HEK293 (cell line): ENCODE results near the gene MERTK.

Experiments
- CTCF ChIA-PET: fragments of 350-600 bp; formaldehyde crosslinking; extraction: SDS; loops from one replicate; lab custom pipeline; 2021; ENCODE audit warnings: antibody characterized with exemption; lab: Yijun Ruan, JAX
- POLR2A ChIA-PET: fragments of 300-600 bp; formaldehyde crosslinking; extraction: SDS; loops from one replicate; lab custom pipeline; 2020; ENCODE audit warnings: antibody characterized with exemption, inconsistent platforms; lab: Yijun Ruan, JAX
- H3K27ac ChIP-seq: fragments of 200-500 bp; sonication (Bioruptor generic); 2 replicates; pipeline ENCODE4 v1.5.1; 2014; ENCODE audit warnings: low read depth, low read length, control low read depth, inconsistent platforms; ENCODE audit errors: extremely low read depth
- H3K36me3 ChIP-seq, 2 experiments: fragments of 200-500 bp in 1 of 2; sonication (Bioruptor generic) in 1 of 2; 1 replicate in 1 of 2; 2 replicates in 1 of 2; pipeline ENCODE4 v1.5.1; 2014 to 2017; ENCODE audit warnings: inconsistent platforms in 2 of 2, low read length in 2 of 2; ENCODE audit not compliant: control insufficient read depth in 2 of 2, insufficient read depth in 1 of 2
- H3K4me1 ChIP-seq: fragments of 200-500 bp; sonication (Bioruptor generic); 2 replicates; pipeline ENCODE4 v1.5.1; 2014; ENCODE audit warnings: mild to moderate bottlenecking, low read length, inconsistent platforms; ENCODE audit not compliant: control insufficient read depth, insufficient read depth
- H3K4me3 ChIP-seq: 2 replicates; pipeline ENCODE4 v1.5.1; 2011; ENCODE audit warnings: low read depth, mild to moderate bottlenecking, control low read depth, low read length, moderate library complexity
- H3K9me3 ChIP-seq: fragments of 200-500 bp; sonication (Bioruptor generic); 2 replicates; pipeline ENCODE4 v1.5.1; 2014; ENCODE audit warnings: low read depth, low read length, inconsistent platforms; ENCODE audit not compliant: control insufficient read depth, insufficient read depth
- GFI1B ChIP-seq: fragments of 450-650 bp; formaldehyde crosslinking; IDR thresholded peaks from 2 replicates; pipeline ENCODE4 v1.5.1; 2016; ENCODE audit warnings: missing biosample characterization, missing genetic modification characterization
- IKZF3 ChIP-seq: fragments of 450-650 bp; IDR thresholded peaks from 2 replicates; pipeline ENCODE4 v1.5.0; 2018; ENCODE audit warnings: missing biosample characterization, mild to moderate bottlenecking, missing genetic modification characterization, moderate library complexity
- KLF1 ChIP-seq: fragments of 450-650 bp; formaldehyde crosslinking; IDR thresholded peaks from 2 replicates; pipeline ENCODE4 v1.5.1; 2016; ENCODE audit warnings: missing biosample characterization, missing genetic modification characterization
- KLF16 ChIP-seq: fragments of 450-650 bp; formaldehyde crosslinking; IDR thresholded peaks from 2 replicates; pipeline ENCODE4 v1.5.1; 2017; ENCODE audit warnings: missing biosample characterization, missing genetic modification characterization
- KLF9 ChIP-seq: fragments of 450-650 bp; formaldehyde crosslinking; IDR thresholded peaks from 2 replicates; pipeline ENCODE4 v1.5.1; 2016; ENCODE audit warnings: missing biosample characterization, missing genetic modification characterization, low read depth
- SCRT1 ChIP-seq: fragments of 450-650 bp; formaldehyde crosslinking; IDR thresholded peaks from 2 replicates; pipeline ENCODE4 v1.5.1; 2016; ENCODE audit warnings: missing biosample characterization, missing genetic modification characterization, borderline replicate concordance
- ZFP37 ChIP-seq: fragments of 450-650 bp; formaldehyde crosslinking; IDR thresholded peaks from 2 replicates; pipeline ENCODE4 v1.5.1; 2016; ENCODE audit warnings: missing biosample characterization, missing genetic modification characterization
- ZFP41 ChIP-seq: fragments of 450-650 bp; formaldehyde crosslinking; IDR thresholded peaks from 2 replicates; pipeline ENCODE4 v1.5.1; 2016; ENCODE audit warnings: missing biosample characterization, missing genetic modification characterization, borderline replicate concordance
- ZIC2 ChIP-seq: fragments of 450-650 bp; formaldehyde crosslinking; IDR thresholded peaks from 2 replicates; pipeline ENCODE4 v1.5.1; 2016; ENCODE audit warnings: missing biosample characterization, missing genetic modification characterization
- ZNF112 ChIP-seq: fragments of 450-650 bp; formaldehyde crosslinking; IDR thresholded peaks from 2 replicates; pipeline ENCODE4 v1.5.0; 2017; ENCODE audit warnings: missing biosample characterization, missing genetic modification characterization
- ZNF121 ChIP-seq: fragments of 450-650 bp; formaldehyde crosslinking; IDR thresholded peaks from 2 replicates; pipeline ENCODE4 v1.5.1; 2016; ENCODE audit warnings: missing biosample characterization, missing genetic modification characterization
- ZNF138 ChIP-seq: fragments of 450-650 bp; formaldehyde crosslinking; IDR thresholded peaks from 2 replicates; pipeline ENCODE4 v1.5.1; 2016; ENCODE audit warnings: missing biosample characterization, missing genetic modification characterization, borderline replicate concordance
- ZNF202 ChIP-seq: fragments of 450-650 bp; formaldehyde crosslinking; IDR thresholded peaks from 2 replicates; pipeline ENCODE4 v1.5.1; 2016; ENCODE audit warnings: missing biosample characterization, missing genetic modification characterization, borderline replicate concordance
- ZNF214 ChIP-seq: fragments of 450-650 bp; formaldehyde crosslinking; IDR thresholded peaks from 2 replicates; pipeline ENCODE4 v1.5.1; 2017; ENCODE audit warnings: missing biosample characterization, mild to moderate bottlenecking, missing genetic modification characterization, borderline replicate concordance
- ZNF24 ChIP-seq: fragments of 450-650 bp; formaldehyde crosslinking; IDR thresholded peaks from 2 replicates; pipeline ENCODE4 v1.5.1; 2016; ENCODE audit warnings: missing biosample characterization, missing genetic modification characterization
- ZNF248 ChIP-seq: fragments of 450-650 bp; formaldehyde crosslinking; IDR thresholded peaks from 2 replicates; pipeline ENCODE4 v1.5.1; 2017; ENCODE audit warnings: missing biosample characterization, missing genetic modification characterization
- ZNF416 ChIP-seq: fragments of 450-650 bp; formaldehyde crosslinking; IDR thresholded peaks from 2 replicates; pipeline ENCODE4 v1.5.1; 2016; ENCODE audit warnings: missing biosample characterization, missing genetic modification characterization
- ZNF544 ChIP-seq: fragments of 450-650 bp; formaldehyde crosslinking; IDR thresholded peaks from 2 replicates; pipeline ENCODE4 v1.5.0; 2017; ENCODE audit warnings: missing biosample characterization, missing genetic modification characterization
- ZNF776 ChIP-seq: fragments of 450-650 bp; formaldehyde crosslinking; IDR thresholded peaks from 2 replicates; pipeline ENCODE4 v1.5.0; 2017; ENCODE audit warnings: missing biosample characterization, missing genetic modification characterization, borderline replicate concordance
- ZNF785 ChIP-seq: fragments of 450-650 bp; formaldehyde crosslinking; IDR thresholded peaks from 2 replicates; pipeline ENCODE4 v1.5.1; 2016; ENCODE audit warnings: missing biosample characterization, missing genetic modification characterization
- ZSCAN16 ChIP-seq: fragments of 450-650 bp; formaldehyde crosslinking; IDR thresholded peaks from 2 replicates; pipeline ENCODE4 v1.5.1; 2016; ENCODE audit warnings: missing biosample characterization, missing genetic modification characterization
- TF ChIP-seq, protein P1 (sequence below): fragments of 450-650 bp; formaldehyde crosslinking; IDR thresholded peaks from 2 replicates; pipeline ENCODE4 v1.5.1; 2017; ENCODE audit warnings: missing biosample characterization, missing genetic modification characterization
- TF ChIP-seq, protein P2 (sequence below): fragments of 450-650 bp; formaldehyde crosslinking; IDR thresholded peaks from 2 replicates; pipeline ENCODE4 v1.5.1; 2016; ENCODE audit warnings: missing biosample characterization, missing genetic modification characterization
- TF ChIP-seq, protein P3 (sequence below): fragments of 450-650 bp; formaldehyde crosslinking; IDR thresholded peaks from 2 replicates; pipeline ENCODE4 v1.5.1; 2017; ENCODE audit warnings: missing biosample characterization, missing genetic modification characterization
- TF ChIP-seq, protein P4 (sequence below): fragments of 450-650 bp; formaldehyde crosslinking; IDR thresholded peaks from 2 replicates; pipeline ENCODE4 v1.5.1; 2016; ENCODE audit warnings: missing biosample characterization, missing genetic modification characterization
- TF ChIP-seq, protein P5 (sequence below): fragments of 450-650 bp; formaldehyde crosslinking; IDR thresholded peaks from 2 replicates; pipeline ENCODE4 v1.5.1; 2016; ENCODE audit warnings: missing biosample characterization, missing genetic modification characterization

Gene MERTK

DNA sequence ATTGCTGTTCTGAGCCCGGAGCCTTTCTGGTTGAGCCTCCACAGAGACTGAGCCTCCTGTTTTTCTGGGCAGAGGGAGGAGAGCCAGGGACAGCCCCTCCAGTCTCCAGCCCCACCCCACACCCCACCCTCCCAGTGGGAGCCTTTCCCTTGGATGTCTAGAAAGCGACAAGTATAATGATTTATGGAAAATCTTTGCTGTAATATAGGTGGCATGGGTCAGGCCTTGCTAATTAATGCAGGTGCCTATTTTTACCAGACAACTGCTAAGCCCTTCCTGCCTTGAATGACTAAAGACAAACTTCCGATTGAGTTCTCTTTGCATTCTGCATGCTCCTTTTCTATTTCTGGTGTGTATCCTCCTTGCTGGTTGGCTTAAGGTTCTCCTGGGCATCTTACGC is 43.1 kb downstream of the MERTK start:
- POLR2A ChIA-PET = no interaction called here
- Histone ChIP-seq H3K27ac (no peak overlapping the region), H3K9me3 (no peaks in the 10 kb centered on the region), H3K4me1 (no peaks in the 10 kb centered on the region; the same call in 1 of the 2 replicates)
- CTCF ChIA-PET = no interaction called here
- TF ChIP-seq ZNF544 (tag by site-specific recombination) (no peak), ZFP41 (tag by site-specific recombination) (no peak), GFI1B (tag by site-specific recombination) (no peak), ZNF785 (tag by site-specific recombination) (no peak), ZNF214 (no peak), ZNF202 (tag by site-specific recombination) (no peak), ZNF248 (no peak), ZNF112 (tag by site-specific recombination) (no peak), ZFP37 (no peak)
- TF ChIP-seq, protein P1, sequence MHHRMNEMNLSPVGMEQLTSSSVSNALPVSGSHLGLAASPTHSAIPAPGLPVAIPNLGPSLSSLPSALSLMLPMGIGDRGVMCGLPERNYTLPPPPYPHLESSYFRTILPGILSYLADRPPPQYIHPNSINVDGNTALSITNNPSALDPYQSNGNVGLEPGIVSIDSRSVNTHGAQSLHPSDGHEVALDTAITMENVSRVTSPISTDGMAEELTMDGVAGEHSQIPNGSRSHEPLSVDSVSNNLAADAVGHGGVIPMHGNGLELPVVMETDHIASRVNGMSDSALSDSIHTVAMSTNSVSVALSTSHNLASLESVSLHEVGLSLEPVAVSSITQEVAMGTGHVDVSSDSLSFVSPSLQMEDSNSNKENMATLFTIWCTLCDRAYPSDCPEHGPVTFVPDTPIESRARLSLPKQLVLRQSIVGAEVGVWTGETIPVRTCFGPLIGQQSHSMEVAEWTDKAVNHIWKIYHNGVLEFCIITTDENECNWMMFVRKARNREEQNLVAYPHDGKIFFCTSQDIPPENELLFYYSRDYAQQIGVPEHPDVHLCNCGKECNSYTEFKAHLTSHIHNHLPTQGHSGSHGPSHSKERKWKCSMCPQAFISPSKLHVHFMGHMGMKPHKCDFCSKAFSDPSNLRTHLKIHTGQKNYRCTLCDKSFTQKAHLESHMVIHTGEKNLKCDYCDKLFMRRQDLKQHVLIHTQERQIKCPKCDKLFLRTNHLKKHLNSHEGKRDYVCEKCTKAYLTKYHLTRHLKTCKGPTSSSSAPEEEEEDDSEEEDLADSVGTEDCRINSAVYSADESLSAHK (tag by site-specific recombination) = no peak
- TF ChIP-seq, protein P2, sequence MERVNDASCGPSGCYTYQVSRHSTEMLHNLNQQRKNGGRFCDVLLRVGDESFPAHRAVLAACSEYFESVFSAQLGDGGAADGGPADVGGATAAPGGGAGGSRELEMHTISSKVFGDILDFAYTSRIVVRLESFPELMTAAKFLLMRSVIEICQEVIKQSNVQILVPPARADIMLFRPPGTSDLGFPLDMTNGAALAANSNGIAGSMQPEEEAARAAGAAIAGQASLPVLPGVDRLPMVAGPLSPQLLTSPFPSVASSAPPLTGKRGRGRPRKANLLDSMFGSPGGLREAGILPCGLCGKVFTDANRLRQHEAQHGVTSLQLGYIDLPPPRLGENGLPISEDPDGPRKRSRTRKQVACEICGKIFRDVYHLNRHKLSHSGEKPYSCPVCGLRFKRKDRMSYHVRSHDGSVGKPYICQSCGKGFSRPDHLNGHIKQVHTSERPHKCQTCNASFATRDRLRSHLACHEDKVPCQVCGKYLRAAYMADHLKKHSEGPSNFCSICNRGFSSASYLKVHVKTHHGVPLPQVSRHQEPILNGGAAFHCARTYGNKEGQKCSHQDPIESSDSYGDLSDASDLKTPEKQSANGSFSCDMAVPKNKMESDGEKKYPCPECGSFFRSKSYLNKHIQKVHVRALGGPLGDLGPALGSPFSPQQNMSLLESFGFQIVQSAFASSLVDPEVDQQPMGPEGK = no peak
- TF ChIP-seq, all 188 proteins: peak for 0
- Histone ChIP-seq H3K4me3 (no peak overlapping the region), H3K36me3 (peaks cover 0 to 8% of the 10 kb centered on the region in 2 experiments; a peak in 2 of 3 replicates)

DNA sequence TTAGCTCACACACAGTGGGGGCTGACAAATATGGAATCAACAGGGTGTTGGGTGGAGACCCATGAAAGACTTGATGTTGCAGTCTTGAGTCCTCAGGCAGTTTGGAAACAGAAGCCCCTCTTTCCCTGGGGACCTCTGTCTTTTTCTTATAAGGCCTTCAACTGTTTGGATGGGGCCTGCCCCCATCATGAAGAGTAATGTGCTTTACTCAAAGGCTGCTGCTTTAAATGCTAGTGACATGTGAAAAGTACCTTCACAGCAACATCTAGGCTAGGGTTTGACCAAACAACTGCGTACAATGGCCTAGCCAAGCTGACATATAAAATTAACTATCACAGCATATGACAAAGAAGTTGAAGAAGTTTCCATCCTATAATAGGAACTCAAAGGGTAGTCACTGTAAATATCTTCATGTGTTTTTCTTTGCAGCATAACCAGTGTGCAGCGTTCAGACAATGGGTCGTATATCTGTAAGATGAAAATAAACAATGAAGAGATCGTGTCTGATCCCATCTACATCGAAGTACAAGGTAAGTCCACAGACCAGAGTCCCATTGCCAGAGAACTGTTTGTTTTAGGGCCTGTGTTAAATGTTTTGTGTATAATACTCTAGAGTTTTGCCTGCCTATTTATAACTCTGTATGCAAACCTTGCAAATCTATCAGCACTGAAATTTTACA is 46.3 kb downstream of the MERTK start:
- POLR2A ChIA-PET = no interaction called here
- H3K4me1 ChIP-seq = no peaks in the 10 kb centered on the region; the same call in 1 of the 2 replicates
- no peak overlapping the region for H3K27ac ChIP-seq
- TF ChIP-seq IKZF3 (tag by site-specific recombination) (no peak), KLF16 (tag by site-specific recombination) (no peak), ZSCAN16 (tag by site-specific recombination) (no peak), KLF9 (no peak), KLF1 (no peak), SCRT1 (tag by site-specific recombination) (no peak), ZNF138 (tag by site-specific recombination) (no peak), ZNF121 (tag by site-specific recombination) (no peak), ZNF416 (tag by site-specific recombination) (no peak), ZNF776 (tag by site-specific recombination) (no peak), ZNF24 (tag by site-specific recombination) (no peak), ZIC2 (tag by site-specific recombination) (no peak)
- TF ChIP-seq, protein P3, sequence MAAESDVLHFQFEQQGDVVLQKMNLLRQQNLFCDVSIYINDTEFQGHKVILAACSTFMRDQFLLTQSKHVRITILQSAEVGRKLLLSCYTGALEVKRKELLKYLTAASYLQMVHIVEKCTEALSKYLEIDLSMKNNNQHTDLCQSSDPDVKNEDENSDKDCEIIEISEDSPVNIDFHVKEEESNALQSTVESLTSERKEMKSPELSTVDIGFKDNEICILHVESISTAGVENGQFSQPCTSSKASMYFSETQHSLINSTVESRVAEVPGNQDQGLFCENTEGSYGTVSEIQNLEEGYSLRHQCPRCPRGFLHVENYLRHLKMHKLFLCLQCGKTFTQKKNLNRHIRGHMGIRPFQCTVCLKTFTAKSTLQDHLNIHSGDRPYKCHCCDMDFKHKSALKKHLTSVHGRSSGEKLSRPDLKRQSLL = no peak
- TF ChIP-seq, protein P4, sequence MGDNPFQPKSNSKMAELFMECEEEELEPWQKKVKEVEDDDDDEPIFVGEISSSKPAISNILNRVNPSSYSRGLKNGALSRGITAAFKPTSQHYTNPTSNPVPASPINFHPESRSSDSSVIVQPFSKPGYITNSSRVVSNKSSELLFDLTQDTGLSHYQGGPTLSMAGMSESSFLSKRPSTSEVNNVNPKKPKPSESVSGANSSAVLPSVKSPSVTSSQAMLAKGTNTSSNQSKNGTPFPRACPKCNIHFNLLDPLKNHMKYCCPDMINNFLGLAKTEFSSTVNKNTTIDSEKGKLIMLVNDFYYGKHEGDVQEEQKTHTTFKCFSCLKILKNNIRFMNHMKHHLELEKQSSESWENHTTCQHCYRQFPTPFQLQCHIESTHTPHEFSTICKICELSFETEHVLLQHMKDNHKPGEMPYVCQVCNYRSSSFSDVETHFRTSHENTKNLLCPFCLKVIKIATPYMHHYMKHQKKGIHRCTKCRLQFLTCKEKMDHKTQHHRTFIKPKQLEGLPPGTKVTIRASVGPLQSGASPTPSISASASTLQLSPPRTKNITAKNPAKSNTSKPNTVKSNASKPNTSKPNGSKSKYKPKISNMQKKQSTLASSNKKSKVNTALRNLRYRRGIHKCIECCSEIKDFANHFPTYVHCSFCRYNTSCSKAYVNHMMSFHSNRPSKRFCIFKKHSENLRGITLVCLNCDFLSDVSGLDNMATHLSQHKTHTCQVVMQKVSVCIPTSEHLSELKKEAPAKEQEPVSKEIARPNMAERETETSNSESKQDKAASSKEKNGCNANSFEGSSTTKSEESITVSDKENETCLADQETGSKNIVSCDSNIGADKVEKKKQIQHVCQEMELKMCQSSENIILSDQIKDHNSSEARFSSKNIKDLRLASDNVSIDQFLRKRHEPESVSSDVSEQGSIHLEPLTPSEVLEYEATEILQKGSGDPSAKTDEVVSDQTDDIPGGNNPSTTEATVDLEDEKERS (tag by site-specific recombination) = no peak
- TF ChIP-seq, protein P5, sequence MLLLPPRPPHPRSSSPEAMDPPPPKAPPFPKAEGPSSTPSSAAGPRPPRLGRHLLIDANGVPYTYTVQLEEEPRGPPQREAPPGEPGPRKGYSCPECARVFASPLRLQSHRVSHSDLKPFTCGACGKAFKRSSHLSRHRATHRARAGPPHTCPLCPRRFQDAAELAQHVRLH (tag by site-specific recombination) = no peak

More for the DNA sequence above, 46.3 kb downstream of the MERTK start:
- H3K9me3 ChIP-seq = no peaks in the 10 kb centered on the region
- no peak overlapping the region for H3K4me3 ChIP-seq
- CTCF ChIA-PET = interaction anchor here (0.6 to 1.5 kb wide), 2 partner anchors 23 to 76 kb away, joined by 3 to 4 read pairs; no protein-coding TSS in a partner anchor
- peaks cover 0 to 30% of the 10 kb centered on the region in 2 experiments; a peak in 1 of 3 replicates for H3K36me3 ChIP-seq
